Peyer's patch (tissue), 4 donors: ENCODE data around the gene CORO7.

Experiments
- CTCF ChIP-seq, 6 experiments: fragments of 450-650 bp in 4 of 6; fragments of 200-600 bp in 2 of 6; sonication (generic) in 1 of 6; IDR thresholded peaks; one replicate each; pipeline ENCODE4 v1.5.1; 2017 to 2019; ENCODE audit warnings: antibody characterized with exemption in 6 of 6, mild to moderate bottlenecking in 3 of 6, moderate library complexity in 1 of 6
- POLR2A ChIP-seq, 2 donors: fragments of 450-650 bp; IDR thresholded peaks; one replicate each; pipeline ENCODE4 v1.5.1; 2017; ENCODE audit warnings: antibody characterized with exemption in 2 of 2, mild to moderate bottlenecking in 2 of 2, moderate library complexity in 2 of 2

- no peak for TF ChIP-seq CTCF (IDR thresholded peaks at IDR 0.05)
- TF ChIP-seq POLR2A (IDR thresholded peaks at IDR 0.05) = no peak
Observed at GRCh38 chr16:4390266-4391260, 25.8 kb downstream of the CORO7 start.
